ENCODE results near the gene SERTM1.
A peak's percentile ranks its signal among the peaks of the same experiment; 100 is the strongest.

Gene SERTM1

GRCh38 chr13:36728006-36728405 is 54.2 kb downstream of the SERTM1 start:
- Histone ChIP-seq H3K9ac (ENCODE audit: low read length) (no peak overlapping the region), H3K27me3 (ENCODE audit: low read length) (no peaks in the 10 kb centered on the region), H3K36me3 (ENCODE audit: low read length) (no peaks in the 10 kb centered on the region), H3F3A (ENCODE audit: insufficient read depth) (no peaks in the 10 kb centered on the region), H4K20me1 (ENCODE audit: low read depth, low read length) (no peaks in the 10 kb centered on the region), H3K9me3 (ENCODE audit: insufficient read depth, low read length) (no peaks in the 10 kb centered on the region), H3K79me2 (ENCODE audit: insufficient read depth, low read length) (no peaks in the 10 kb centered on the region), H3K27ac (ENCODE audit: low read depth, low read length) (no peak overlapping the region), H2AFZ (ENCODE audit: low read depth, low read length, severe bottlenecking) (no peak overlapping the region), H3K9me2 (replicated peaks; ENCODE audit: insufficient read depth, low read length) (no peaks in the 10 kb centered on the region), H3K4me2 (ENCODE audit: low read depth, low read length, poor library complexity, severe bottlenecking) (no peak overlapping the region), H3K4me3 (ENCODE audit: insufficient read depth, low read length, poor library complexity, severe bottlenecking) (no peak overlapping the region)
- no peak for TF ChIP-seq EZH2phosphoT487 (conservative IDR thresholded peaks at IDR 0.05; ENCODE audit: low read length)
- no peak for TF ChIP-seq CTCF (IDR thresholded peaks at IDR 0.05; ENCODE audit: insufficient read depth, low read length, poor library complexity, severe bottlenecking)

GRCh38 chr13:36736119-36736726 is 62.4 kb downstream of the SERTM1 start:
- Histone ChIP-seq H3K9me3 (ENCODE audit: insufficient read depth, low read length) (no peaks in the 10 kb centered on the region), H3K36me3 (ENCODE audit: low read length) (no peaks in the 10 kb centered on the region), H3K79me2 (ENCODE audit: insufficient read depth, low read length) (no peaks in the 10 kb centered on the region), H2AFZ (ENCODE audit: low read depth, low read length, severe bottlenecking) (no peak overlapping the region), H3K9ac (ENCODE audit: low read length) (no peak overlapping the region), H4K20me1 (ENCODE audit: low read depth, low read length) (no peaks in the 10 kb centered on the region), H3K27ac (ENCODE audit: low read depth, low read length) (no peak overlapping the region), H3F3A (ENCODE audit: insufficient read depth) (no peaks in the 10 kb centered on the region), H3K27me3 (ENCODE audit: low read length) (no peaks in the 10 kb centered on the region), H3K4me2 (ENCODE audit: low read depth, low read length, poor library complexity, severe bottlenecking) (no peak overlapping the region), H3K9me2 (replicated peaks; ENCODE audit: insufficient read depth, low read length) (no peaks in the 10 kb centered on the region), H3K4me3 (ENCODE audit: insufficient read depth, low read length, poor library complexity, severe bottlenecking) (no peak overlapping the region)
- peak; percentile 77 for TF ChIP-seq CTCF (IDR thresholded peaks at IDR 0.05; ENCODE audit: insufficient read depth, low read length, poor library complexity, severe bottlenecking)
- no peak for TF ChIP-seq EZH2phosphoT487 (conservative IDR thresholded peaks at IDR 0.05; ENCODE audit: low read length)

GRCh38 chr13:36737524-36738083 is 63.8 kb downstream of the SERTM1 start:
- Histone ChIP-seq H3K9me3 (ENCODE audit: insufficient read depth, low read length) (no peaks in the 10 kb centered on the region), H4K20me1 (ENCODE audit: low read depth, low read length) (no peaks in the 10 kb centered on the region), H3F3A (ENCODE audit: insufficient read depth) (no peaks in the 10 kb centered on the region), H3K27me3 (ENCODE audit: low read length) (no peaks in the 10 kb centered on the region), H3K9ac (ENCODE audit: low read length) (no peak overlapping the region), H2AFZ (ENCODE audit: low read depth, low read length, severe bottlenecking) (no peak overlapping the region), H3K79me2 (ENCODE audit: insufficient read depth, low read length) (no peaks in the 10 kb centered on the region), H3K4me2 (ENCODE audit: low read depth, low read length, poor library complexity, severe bottlenecking) (no peak overlapping the region), H3K9me2 (replicated peaks; ENCODE audit: insufficient read depth, low read length) (no peaks in the 10 kb centered on the region), H3K36me3 (ENCODE audit: low read length) (no peaks in the 10 kb centered on the region), H3K27ac (ENCODE audit: low read depth, low read length) (no peak overlapping the region), H3K4me3 (ENCODE audit: insufficient read depth, low read length, poor library complexity, severe bottlenecking) (no peak overlapping the region)
- no peak for TF ChIP-seq CTCF (IDR thresholded peaks at IDR 0.05; ENCODE audit: insufficient read depth, low read length, poor library complexity, severe bottlenecking)
- no peak for TF ChIP-seq EZH2phosphoT487 (conservative IDR thresholded peaks at IDR 0.05; ENCODE audit: low read length)
